ENCODE measurements around the gene MAPK10.
A peak's percentile ranks its signal among the peaks of the same experiment; 100 is the strongest.

MAPK10 gene

GRCh38 chr4:86250006-86250405 is 109.8 kb downstream of the MAPK10 start:
- TF ChIP-seq, protein P1, sequence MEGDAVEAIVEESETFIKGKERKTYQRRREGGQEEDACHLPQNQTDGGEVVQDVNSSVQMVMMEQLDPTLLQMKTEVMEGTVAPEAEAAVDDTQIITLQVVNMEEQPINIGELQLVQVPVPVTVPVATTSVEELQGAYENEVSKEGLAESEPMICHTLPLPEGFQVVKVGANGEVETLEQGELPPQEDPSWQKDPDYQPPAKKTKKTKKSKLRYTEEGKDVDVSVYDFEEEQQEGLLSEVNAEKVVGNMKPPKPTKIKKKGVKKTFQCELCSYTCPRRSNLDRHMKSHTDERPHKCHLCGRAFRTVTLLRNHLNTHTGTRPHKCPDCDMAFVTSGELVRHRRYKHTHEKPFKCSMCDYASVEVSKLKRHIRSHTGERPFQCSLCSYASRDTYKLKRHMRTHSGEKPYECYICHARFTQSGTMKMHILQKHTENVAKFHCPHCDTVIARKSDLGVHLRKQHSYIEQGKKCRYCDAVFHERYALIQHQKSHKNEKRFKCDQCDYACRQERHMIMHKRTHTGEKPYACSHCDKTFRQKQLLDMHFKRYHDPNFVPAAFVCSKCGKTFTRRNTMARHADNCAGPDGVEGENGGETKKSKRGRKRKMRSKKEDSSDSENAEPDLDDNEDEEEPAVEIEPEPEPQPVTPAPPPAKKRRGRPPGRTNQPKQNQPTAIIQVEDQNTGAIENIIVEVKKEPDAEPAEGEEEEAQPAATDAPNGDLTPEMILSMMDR (IDR thresholded peaks at IDR 0.05; ENCODE audit: insufficient read depth, low read depth, low read length, missing control alignments), result no peak
- DNase-seq (ENCODE audit: low read depth), result no peak

GRCh38 chr4:86249074-86249473 is 110.8 kb downstream of the MAPK10 start:
- no peak overlapping the region for H3K4me3 ChIP-seq (ENCODE audit: low read length)
- TF ChIP-seq, protein P1 (IDR thresholded peaks at IDR 0.05; ENCODE audit: insufficient read depth, low read depth, low read length, missing control alignments), result no peak
- no peak for DNase-seq (ENCODE audit: low read depth)

More at GRCh38 chr4:86250006-86250405, 109.8 kb downstream of the MAPK10 start:
- H3K4me3 ChIP-seq (ENCODE audit: low read length), result no peak overlapping the region

- no peak overlapping the region for H3K4me3 ChIP-seq (ENCODE audit: low read length)
- TF ChIP-seq, protein P1 (IDR thresholded peaks at IDR 0.05; ENCODE audit: insufficient read depth, low read depth, low read length, missing control alignments), result no peak
- DNase-seq (ENCODE audit: low read depth), result no peak
Measured at GRCh38 chr4:86247906-86248305, 111.9 kb downstream of the MAPK10 start.

DNA sequence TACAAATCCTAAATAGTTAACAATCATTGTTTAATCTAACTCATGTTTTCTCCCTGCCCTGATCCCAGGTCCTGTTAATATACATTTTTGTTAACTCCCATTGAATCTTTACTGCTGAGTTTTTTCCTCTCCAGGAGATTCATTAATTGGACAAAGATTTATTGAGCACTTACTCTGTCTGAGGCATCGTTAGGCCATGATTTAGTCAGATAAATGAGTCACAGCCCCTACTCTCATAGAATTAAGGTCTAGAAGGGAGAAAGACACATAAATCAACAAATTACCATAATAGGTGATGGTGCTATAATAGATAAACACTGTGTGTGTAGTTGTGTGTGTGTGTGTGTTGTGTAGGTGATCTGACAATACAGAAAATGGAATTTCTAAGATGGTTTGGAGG is 112.5 kb downstream of the MAPK10 start:
- TF ChIP-seq, protein P1 (IDR thresholded peaks at IDR 0.05; ENCODE audit: insufficient read depth, low read depth, low read length, missing control alignments), result no peak
- H3K4me3 ChIP-seq (ENCODE audit: low read length), result no peak overlapping the region
- no peak for DNase-seq (ENCODE audit: low read depth)

DNA sequence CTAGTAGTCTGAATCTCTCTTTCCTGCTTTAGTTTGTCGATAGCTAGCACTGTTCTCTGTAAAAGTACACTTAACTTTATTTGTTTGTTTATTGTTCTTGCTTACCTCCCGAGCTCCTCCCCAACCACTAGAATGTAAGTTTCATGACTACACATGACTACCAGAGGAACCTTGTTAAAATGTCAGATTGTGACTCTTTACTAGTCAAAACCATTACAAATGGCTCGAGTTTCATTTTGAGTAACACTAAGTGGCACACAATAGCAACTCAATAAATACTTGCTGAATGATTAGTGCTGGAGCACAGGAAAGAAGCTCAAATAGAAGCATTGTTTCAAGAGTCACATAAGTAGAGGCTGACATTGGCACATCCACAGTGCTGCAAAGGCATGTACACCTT is 116.1 kb downstream of the MAPK10 start:
- TF ChIP-seq, protein P1 (IDR thresholded peaks at IDR 0.05; ENCODE audit: insufficient read depth, low read depth, low read length, missing control alignments), result no peak
- H3K4me3 ChIP-seq (ENCODE audit: low read length), result no peak overlapping the region
- peak; percentile 24 for DNase-seq (ENCODE audit: low read depth)

DNA sequence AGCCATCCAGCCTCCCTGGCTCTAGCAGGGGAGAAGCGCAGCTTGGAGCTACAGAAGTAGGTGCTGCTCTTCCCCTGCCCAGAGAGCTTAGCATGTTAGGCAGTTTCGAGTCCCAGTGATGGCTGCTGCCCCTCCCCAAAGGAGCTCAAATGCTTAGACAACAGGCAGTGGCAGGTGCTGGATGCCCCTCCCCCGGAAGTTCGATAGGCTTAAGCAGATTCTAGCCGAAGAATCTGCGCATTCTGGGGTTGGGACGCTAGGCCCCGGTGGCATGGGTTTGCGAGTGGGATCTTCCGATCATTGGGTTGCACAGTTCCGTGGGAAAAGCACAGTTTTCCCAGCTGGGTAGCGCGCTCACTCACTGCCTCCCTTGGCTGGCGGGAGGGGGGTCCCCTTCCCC is 117.2 kb downstream of the MAPK10 start:
- TF ChIP-seq, protein P1 (IDR thresholded peaks at IDR 0.05; ENCODE audit: insufficient read depth, low read depth, low read length, missing control alignments), result no peak
- DNase-seq (ENCODE audit: low read depth), result no peak
- no peak overlapping the region for H3K4me3 ChIP-seq (ENCODE audit: low read length)

DNA sequence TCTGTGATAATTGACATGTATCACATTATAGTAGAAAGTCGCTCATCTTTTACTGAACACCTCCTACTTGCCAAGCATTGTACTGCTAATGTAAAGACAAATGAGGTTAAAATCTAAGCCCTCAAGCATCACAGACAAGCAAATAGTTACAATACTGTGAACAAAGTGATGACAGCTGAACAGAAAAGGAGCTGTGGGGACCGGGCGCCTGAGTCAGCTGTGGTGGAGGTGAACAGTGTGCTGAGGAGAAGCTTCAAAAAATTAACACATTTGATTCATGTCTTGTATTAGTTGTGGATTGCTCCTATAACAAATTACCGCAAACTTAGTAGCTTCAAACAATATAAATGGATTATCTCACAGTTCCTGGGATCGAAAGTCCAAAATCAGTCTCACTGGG is 124.3 kb downstream of the MAPK10 start:
- no peak for DNase-seq (ENCODE audit: low read depth)
- H3K4me3 ChIP-seq (ENCODE audit: low read length), result no peak overlapping the region
- TF ChIP-seq, protein P1 (IDR thresholded peaks at IDR 0.05; ENCODE audit: insufficient read depth, low read depth, low read length, missing control alignments), result no peak
